B cell (primary cell): ENCODE measurements around the gene SPATA31A6.
"Not testable (repeated sequence)": the region's sequence is repeated elsewhere in the genome, so short reads cannot be mapped to it uniquely, and the experiment has no call there.

ENCODE experiments used
- CTCF ChIP-seq: fragments of 200-600 bp; IDR thresholded peaks from one replicate; pipeline ENCODE4 v1.8.0; 2022; ENCODE audit warnings: antibody characterized with exemption, mild to moderate bottlenecking
- EZH2 ChIP-seq: IDR thresholded peaks from 2 replicates; pipeline ENCODE4 v1.6.1; 2012; ENCODE audit warnings: borderline replicate concordance, low read depth, mild to moderate bottlenecking, moderate library complexity, low read length; ENCODE audit not compliant: insufficient read depth, poor library complexity, severe bottlenecking

GRCh38 chr9:42234610-42235009, 51.2 kb downstream of the SPATA31A6 start:
- TF ChIP-seq CTCF, EZH2: not testable (repeated sequence)
